Mucosa of descending colon (tissue), 3 donors: ENCODE measurements around the gene TYMP. TPM values are rescaled to one million over a fixed set of nuclear protein-coding genes. Genes with fewer than 3 reads are reported as not detected.

ENCODE experiments used
- ATAC-seq: fragments of 200-7000 bp; cut with Tn5 transposase; one replicate; pipeline ENCODE4 v1.9.1; 2020; ENCODE audit warnings: mild to moderate bottlenecking, moderate library complexity
- DNase-seq, 3 donors: peaks; one replicate each; pipeline ENCODE4 v3.0.0-alpha.2; 2020
- H3K36me3 ChIP-seq: fragments of 200-600 bp; one replicate; pipeline ENCODE4 v1.8.0; 2021; ENCODE audit warnings: low read depth, mild to moderate bottlenecking
- H3K4me1 ChIP-seq: fragments of 200-600 bp; one replicate; pipeline ENCODE4 v1.8.0; 2021; ENCODE audit warnings: low read depth, mild to moderate bottlenecking
- H3K4me3 ChIP-seq: fragments of 200-600 bp; one replicate; pipeline ENCODE4 v1.8.0; 2021; ENCODE audit warnings: mild to moderate bottlenecking
- H3K9me3 ChIP-seq: fragments of 200-600 bp; one replicate; pipeline ENCODE4 v1.8.0; 2021; ENCODE audit warnings: mild to moderate bottlenecking
- CTCF ChIP-seq: fragments of 200-600 bp; IDR thresholded peaks from one replicate; pipeline ENCODE4 v1.8.0; 2022; ENCODE audit warnings: antibody characterized with exemption, mild to moderate bottlenecking
- intact Hi-C, 2 donors: fragments of 100-400 bp; cut with DNase I in 1 of 2; cut with micrococcal nuclease in 1 of 2; formaldehyde crosslinking; loops; one replicate each; pipeline versions ENCODE4 v1.11.0 to v1.11.1; 2022; cut with DNase I, micrococcal nuclease
- total RNA-seq, 3 donors: library from RNA; stranded (reverse); fragmentation: NEBNext Ultra II Directional in 2 of 3; extraction: Animal tissue kit (Norgen Biotek cat#: 25700) in 2 of 3; gene quantifications; one replicate each; pipeline versions ENCODE4 v1.2.1 to v1.2.4, GENCODE V29; 2021 to 2023
- donor health status: DM: no; HTN: no; CAD: no; lungs with moderate emphysema.
- donor health status: DM: no; HTN: no; CAD: no.
- donor health status: DM: no; HTN: yes; CAD: no.

Gene TYMP
- total RNA-seq, 3 donors from 2014 or later = 27.7 to 88.7 (median 34.8) TPM

- Histone ChIP-seq H3K36me3 (no peaks in the 10 kb centered on the region), H3K9me3 (no peaks in the 10 kb centered on the region), H3K4me3 (no peak overlapping the region), H3K4me1 (peaks cover 22% of the 10 kb centered on the region)
- TF ChIP-seq CTCF = no peak
- ATAC-seq (no peak), DNase-seq (peak in 1 of 3 donors; percentile 25)
- intact Hi-C loops = no loop called here
Measured at GRCh38 chr22:50532824-50533796, 3.3 kb upstream of the TYMP start.

- Histone ChIP-seq H3K36me3 (no peaks in the 10 kb centered on the region), H3K9me3 (no peaks in the 10 kb centered on the region), H3K4me3 (peak overlapping the region; percentile 19), H3K4me1 (peaks cover 30% of the 10 kb centered on the region)
- ATAC-seq = peak; percentile 52
- intact Hi-C loops = no loop called here
- DNase-seq = peak; percentile 85 to 89 (median 87)
- TF ChIP-seq CTCF = no peak
Measured at GRCh38 chr22:50531962-50532674, 2.3 kb upstream of the TYMP start.

DNA sequence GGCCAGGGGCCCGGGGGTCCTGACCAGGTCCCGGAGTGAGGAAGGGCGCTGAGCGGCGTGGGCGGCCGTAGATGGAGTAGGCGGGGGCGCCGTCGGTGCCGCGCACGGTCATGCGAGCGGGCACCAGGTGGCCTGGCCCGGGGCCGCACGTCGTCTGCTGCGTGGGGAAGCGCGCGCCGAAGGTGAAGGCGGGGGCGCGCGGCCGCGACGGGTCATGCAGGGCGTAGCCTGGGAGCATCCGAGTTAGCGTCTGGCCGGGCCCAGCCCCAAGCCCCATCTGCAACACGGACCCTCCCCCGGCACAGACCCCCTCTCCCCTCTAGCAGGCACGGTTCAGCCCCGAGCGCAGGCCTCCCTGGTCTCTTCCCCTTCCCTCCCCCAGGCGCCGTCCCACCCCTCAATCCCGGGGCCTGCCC lies 1.7 kb upstream of the TYMP start:
- H3K4me1 ChIP-seq = peaks cover 34% of the 10 kb centered on the region
- H3K36me3 ChIP-seq = no peaks in the 10 kb centered on the region
- ATAC-seq (peak; percentile 58), DNase-seq (peak; percentile 72 to 88 (median 83))
- H3K9me3 ChIP-seq = no peaks in the 10 kb centered on the region
- intact Hi-C loops = no loop called here
- H3K4me3 ChIP-seq = peak overlapping the region; percentile 19
- no peak for TF ChIP-seq CTCF

DNA sequence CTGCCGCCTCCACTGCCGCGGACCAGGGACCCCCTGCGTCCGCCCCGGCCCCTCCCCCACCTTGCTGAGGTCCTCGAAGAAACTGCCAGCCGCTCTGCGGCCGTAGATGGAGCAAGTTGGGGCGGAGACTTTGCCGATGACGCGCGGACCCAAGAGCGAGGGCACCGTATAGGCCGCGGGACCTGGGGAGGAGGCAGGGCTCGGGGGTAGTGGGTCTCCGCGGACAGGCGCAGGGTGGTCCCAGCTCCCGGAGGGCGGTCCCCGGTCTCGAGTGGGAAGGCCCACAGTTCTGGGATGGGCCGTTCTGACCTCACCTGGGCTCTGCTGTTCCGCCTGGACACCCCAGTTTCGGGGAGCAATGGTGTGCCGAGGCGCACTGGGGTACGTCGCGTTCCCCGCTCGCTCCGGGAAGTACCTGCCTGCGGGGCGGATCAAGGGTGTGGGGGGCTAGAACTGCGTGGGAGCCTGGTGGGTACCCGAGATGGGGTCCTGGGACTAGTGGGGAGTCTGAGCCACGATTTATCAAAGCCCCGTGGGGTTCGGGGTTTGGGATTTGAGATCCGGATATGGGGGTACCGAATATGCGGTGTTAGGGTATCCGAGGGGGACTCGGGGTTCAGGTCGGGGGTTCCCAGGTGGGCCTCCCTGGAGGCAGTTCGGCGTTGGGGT lies 1.2 kb upstream of the TYMP start:
- peak; percentile 63 for ATAC-seq
- peak; percentile 92 to 97 (median 93) for DNase-seq
- Histone ChIP-seq H3K9me3 (no peaks in the 10 kb centered on the region), H3K4me1 (peaks cover 34% of the 10 kb centered on the region), H3K36me3 (no peaks in the 10 kb centered on the region), H3K4me3 (peak overlapping the region; percentile 36)
- no peak for TF ChIP-seq CTCF
- intact Hi-C loops = no loop called here

DNA sequence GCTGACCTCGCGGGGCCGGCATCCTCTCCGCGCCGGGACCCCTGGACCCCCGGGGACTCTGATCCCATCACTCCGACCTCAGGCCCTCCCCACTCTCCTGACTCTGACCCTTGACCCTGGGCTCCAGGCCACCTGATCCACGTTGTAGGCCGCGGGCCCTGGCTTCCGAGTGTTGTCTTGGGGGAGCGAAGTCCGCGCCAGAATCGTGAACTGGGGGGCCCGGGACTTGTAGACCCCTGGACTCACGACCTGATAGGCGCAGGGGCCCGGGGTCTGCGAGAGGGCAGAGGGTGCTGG lies 716 bp upstream of the TYMP start:
- ATAC-seq (peak; percentile 1), DNase-seq (no peak)
- peaks cover 34% of the 10 kb centered on the region for H3K4me1 ChIP-seq
- no peak for TF ChIP-seq CTCF
- peak overlapping the region; percentile 36 for H3K4me3 ChIP-seq
- H3K36me3 ChIP-seq = no peaks in the 10 kb centered on the region
- intact Hi-C loops = no loop called here
- H3K9me3 ChIP-seq = no peaks in the 10 kb centered on the region
